ENCODE measurements around the gene TRANK1.
A peak's percentile ranks its signal among the peaks of the same experiment; 100 is the strongest.
"Not testable (repeated sequence)": the region's sequence is repeated elsewhere in the genome, so short reads cannot be mapped to it uniquely, and the experiment has no call there.

TRANK1 gene

DNA sequence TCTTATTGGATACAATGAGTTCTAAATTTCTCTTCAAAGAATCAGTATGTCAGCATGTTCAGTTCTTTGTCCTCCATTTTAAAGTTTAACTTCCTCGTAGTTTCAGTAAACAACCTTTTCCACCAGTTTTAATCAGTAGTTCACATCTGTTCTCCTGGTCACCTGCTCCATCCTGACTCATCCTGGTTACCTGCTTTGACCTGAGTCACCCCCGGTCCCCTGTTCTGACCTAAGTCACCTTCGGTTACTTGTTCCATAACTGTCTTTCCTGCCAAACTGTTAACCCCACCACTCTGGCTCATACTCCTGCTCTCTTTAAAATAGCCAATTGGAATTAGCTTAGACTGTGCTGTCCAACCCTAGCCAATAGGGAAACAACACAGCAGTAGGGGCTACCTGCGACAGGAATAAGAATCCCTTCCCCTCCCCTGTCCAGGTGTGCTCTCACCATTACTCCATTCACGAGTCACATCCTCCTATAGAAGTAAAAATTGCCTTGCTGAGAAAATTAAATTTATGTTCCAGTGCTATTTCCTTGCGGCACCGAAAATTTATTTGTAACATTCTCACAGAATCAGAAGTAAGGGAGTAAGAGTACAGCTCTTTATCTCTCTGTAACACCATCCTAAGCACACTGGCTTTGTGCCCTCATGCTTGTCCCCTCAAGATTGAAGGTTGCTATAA lies 23.8 kb downstream of the TRANK1 start:
- no peak for DNase-seq (ENCODE audit: low read depth, low spot score)

- no peak for DNase-seq (ENCODE audit: low read depth, low spot score)
Measured at GRCh38 chr3:36919439-36920160, 25.3 kb downstream of the TRANK1 start.

DNA sequence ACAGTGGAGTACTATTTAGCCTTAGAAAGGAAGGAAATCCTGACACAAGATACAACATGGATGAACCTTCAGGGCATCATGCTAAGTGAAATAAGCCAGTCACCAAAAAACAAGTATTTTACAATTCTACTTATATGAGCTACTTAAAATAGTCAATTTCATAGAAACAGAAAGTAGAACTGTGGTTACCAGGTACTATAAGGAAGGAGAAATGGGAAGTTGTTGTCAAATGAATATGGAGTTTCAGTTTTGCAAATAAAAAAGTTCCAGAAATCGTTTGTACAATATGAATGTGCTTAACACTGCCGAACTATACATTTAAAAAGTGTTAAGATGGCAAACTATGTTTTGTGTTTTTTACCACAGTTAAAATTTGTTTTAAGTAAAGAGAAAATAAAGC lies 26.8 kb downstream of the TRANK1 start:
- no peak for DNase-seq (ENCODE audit: low read depth, low spot score)

GRCh38 chr3:36911990-36912804 lies 32.7 kb downstream of the TRANK1 start:
- no peak for DNase-seq (ENCODE audit: low read depth, low spot score)

DNA sequence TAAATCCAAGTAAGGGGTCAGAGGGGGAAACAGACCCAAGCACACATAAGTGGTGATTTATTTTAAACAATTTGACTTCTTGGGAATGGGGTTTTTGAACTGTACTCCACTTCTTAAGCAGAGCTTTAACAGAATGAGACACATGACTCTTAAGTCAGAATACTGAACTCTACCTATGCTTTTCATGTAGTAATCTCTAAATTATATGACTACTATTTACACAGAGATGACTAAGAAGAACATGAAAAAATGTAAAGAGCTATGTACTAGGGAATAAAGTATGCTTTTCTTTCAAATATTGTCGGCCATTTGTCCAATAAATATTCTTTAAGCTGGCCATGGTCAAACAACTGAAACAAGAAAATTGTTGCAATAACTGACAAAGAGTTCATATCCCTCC lies 35.2 kb downstream of the TRANK1 start:
- no peak for DNase-seq (ENCODE audit: low read depth, low spot score)

DNA sequence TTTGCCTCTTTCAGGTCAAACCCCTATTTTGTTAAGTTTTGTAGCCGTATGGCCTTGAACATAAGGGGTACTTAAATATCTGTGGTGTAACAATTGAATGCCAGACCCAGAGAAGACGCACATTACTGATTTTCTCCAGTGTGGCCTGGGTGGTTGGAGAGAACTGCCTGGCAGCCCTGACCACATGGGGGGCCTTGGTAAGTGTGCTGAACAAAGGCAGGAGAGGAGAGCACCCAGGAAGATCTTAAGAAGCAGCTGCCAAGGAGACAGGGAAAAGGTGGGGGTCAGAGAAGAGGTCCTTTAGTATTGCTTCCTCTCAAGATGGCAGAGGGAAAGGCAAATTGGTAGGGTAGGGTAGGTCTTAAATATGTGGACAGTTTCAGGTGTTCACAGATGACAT lies 35.7 kb downstream of the TRANK1 start:
- DNase-seq (ENCODE audit: low read depth, low spot score) = no peak

- DNase-seq (ENCODE audit: low read depth, low spot score) = no peak
Measured at GRCh38 chr3:36908647-36909180, 36.1 kb downstream of the TRANK1 start.

- peak; percentile 33 for DNase-seq (ENCODE audit: low read depth, low spot score)
Measured at GRCh38 chr3:36907911-36908646, 36.8 kb downstream of the TRANK1 start.

DNA sequence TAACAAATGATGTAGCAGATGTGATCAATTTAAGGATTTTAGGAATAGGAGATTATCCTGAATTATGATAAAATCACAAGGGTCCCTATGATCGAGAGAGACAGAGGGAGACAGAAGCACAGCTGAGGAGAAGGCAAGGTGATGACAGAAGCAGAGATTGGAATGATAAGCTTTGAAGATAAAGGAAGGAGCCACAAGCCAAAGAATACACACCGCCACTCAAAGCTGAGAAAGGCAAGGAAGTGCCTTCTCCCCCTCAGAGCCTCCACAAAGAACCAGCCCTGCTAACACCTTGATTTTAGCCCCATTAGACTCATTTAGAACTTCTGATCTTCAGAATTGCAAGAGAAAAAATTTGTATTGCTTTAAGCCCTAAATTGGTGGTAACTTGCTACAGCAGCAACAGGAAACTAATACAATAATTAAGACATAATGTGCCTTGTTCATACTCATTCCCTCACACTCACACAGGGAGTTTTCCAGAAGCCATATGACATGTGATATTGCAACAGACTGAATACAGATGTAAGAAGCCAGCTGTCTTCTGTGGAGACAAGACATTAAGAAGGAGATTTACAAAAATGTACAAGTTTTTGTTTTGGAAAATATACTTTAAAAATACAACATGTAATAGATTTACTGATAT lies 38.2 kb downstream of the TRANK1 start:
- no peak for DNase-seq (ENCODE audit: low read depth, low spot score)

DNA sequence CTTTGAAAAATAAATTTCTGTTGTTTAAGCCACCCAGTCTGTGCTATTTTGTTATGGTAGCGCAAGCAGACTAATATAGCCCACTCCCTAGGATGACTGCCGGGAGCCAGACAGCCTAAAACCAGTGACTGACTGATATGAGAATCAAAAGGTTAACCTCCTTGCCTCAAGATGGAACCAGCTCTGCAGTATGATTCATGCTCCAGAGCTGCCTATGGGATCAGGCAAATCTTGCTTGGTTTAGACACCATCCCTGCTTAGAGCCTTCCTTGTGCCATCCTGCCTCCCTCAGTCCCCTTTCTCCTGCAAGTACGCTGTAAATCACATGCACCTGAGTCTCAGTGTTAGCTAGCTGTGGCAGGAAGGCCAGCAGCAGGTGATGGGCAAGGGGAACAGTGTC lies 39.3 kb downstream of the TRANK1 start:
- no peak for DNase-seq (ENCODE audit: low read depth, low spot score)

DNA sequence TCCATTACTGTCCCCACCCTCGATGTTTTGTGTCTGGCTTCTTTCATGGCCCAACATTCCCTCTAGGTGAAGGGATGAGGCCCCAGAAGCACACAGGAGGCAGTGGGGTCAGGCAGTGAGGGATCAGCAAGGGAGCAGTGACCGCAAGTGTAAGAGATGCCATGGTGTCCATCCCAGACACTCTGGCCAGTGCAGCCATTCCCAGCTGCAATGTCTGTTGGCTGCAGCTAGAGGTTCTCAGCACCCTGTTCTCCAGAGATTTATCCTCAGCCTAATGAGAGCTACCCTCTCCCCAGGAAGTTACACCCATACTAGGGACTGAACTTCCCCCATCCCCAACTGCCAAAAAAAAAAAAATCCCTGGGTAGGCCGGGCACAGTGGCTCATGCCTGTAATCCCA lies 40.2 kb downstream of the TRANK1 start:
- no peak for DNase-seq (ENCODE audit: low read depth, low spot score)

GRCh38 chr3:36904065-36904464 lies 40.8 kb downstream of the TRANK1 start:
- DNase-seq (ENCODE audit: low read depth, low spot score) = not testable (repeated sequence)

- no peak for DNase-seq (ENCODE audit: low read depth, low spot score)
Measured at GRCh38 chr3:36903119-36903882, 41.6 kb downstream of the TRANK1 start.

DNA sequence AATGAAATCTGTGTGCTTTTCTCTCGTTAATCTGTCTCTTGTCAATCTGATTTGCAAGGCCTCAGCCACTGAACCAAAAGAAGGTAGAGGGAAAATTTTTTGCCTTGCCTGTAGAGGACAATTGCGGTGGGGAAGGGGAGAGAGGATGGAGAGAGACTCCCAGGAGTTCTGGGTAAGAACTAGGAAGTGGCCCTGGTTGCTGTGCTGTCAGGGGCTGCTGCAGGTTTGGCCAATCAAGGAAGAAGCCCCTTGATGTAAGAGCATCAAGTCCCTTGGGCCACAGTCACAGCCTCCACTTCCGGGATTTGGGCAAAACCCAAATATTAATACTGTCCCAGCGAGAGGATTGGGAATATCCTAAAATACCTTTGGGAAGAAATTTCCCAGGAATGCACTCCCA lies 43.3 kb downstream of the TRANK1 start:
- no peak for DNase-seq (ENCODE audit: low read depth, low spot score)

GRCh38 chr3:36900474-36901443 lies 44.1 kb downstream of the TRANK1 start:
- DNase-seq (ENCODE audit: low read depth, low spot score) = no peak

DNA sequence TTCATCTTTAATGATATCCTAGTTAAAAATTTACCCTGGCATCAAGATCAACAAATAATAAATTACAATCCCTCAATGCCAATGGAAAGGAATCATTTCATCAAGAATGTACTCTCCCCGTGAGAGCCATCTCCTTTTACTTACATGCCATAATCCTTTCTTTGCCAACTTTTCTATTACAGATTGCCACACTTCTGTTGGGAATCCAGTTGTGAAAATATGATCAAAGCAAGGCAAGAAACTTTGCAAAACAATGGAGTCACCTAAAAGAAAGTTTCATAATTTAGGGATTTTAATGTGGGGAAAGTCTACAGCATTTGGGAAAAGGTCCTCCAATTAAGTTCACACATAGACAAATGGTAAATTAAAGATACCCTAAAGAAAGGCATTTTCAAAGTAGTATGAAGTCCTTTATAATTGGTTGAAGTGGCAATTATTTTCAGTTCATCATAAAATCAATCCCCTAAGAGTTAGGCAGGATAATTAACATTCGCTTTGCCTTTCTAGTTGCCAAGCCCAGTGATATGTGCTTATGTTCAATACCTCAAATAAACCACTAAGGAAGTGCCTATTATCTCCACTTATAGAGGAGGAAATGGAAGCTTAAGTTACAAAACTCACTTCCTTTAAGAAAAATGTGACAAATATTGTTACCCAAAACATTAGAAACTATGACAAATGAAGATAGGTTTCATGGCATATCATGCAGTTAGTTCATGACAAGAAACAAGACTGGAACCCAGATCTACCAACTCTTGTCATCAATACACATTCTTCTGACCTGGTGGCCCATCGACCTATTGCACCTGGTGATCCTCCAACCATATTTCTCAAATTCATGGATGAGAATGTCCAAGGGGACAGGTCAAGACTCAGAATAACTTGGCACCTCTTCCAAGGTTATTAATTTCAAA lies 49.1 kb downstream of the TRANK1 start:
- DNase-seq (ENCODE audit: low read depth, low spot score) = no peak

DNA sequence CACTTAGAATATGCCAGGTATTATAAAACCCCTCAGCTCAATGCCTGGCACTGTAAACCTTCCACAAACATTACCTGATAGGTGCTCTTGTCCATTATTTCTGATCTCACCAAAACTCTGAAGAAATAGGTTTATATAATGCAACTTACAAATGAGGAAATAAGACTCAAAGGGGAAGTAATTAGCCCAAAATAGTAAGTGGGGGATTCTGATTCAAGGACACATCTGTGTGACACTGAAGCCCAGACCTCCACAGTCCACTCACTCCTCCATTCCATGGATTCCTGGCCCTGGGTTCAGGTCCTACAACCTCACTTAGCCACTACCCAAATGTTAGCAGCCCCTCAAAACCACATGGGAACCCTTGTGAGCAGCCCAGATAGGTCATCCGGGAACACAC lies 49.9 kb downstream of the TRANK1 start:
- no peak for DNase-seq (ENCODE audit: low read depth, low spot score)

DNA sequence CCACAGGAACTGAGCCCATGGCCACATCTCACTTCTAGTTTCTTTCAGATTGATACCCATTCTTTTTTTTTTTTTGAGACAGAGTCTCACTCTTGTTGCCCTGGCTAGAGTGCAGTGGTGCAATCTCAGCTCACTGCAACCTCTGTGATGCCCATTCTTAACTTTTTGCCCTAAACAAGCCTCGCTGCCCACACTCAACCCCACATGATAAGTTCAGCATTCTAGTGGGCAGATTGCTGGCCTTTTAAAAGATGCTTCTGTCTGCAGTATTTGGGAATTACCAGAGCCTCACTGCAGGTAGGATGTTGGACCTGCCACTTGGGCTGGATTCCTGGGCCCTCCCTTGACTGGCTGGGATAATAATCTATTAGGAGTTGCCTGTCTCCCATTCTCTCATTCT lies 51.0 kb downstream of the TRANK1 start:
- no peak for DNase-seq (ENCODE audit: low read depth, low spot score)

Data from brain pericyte (primary cell).